Esophagus muscularis mucosa (tissue), 4 donors: ENCODE results near the gene AKT1. TPM values are rescaled to one million over a fixed set of nuclear protein-coding genes. Genes with fewer than 3 reads are reported as not detected.
A peak's percentile ranks its signal among the peaks of the same experiment; 100 is the strongest.

Experiments
- DNase-seq: peaks from one replicate; pipeline ENCODE4 v3.0.0-alpha.2; 2017; ENCODE audit errors: extremely low spot score
- H3K27ac ChIP-seq, 4 donors: fragments of 200-600 bp; sonication (generic); replicated peaks in 1 of 4; 1 replicate in 3 of 4; 2 replicates in 1 of 4; pipeline ENCODE4 v1.5.1; 2016 to 2019; ENCODE audit warnings: mild to moderate bottlenecking in 1 of 4
- H3K27me3 ChIP-seq, 4 donors: fragments of 200-600 bp; sonication (generic); one replicate each; pipeline versions ENCODE4 v1.5.1 to v1.6.0; 2016 to 2019
- H3K36me3 ChIP-seq, 4 donors: fragments of 200-600 bp; sonication (generic); one replicate each; pipeline ENCODE4 v1.5.1; 2016 to 2019
- H3K4me1 ChIP-seq, 4 donors: fragments of 200-600 bp; sonication (generic); one replicate each; pipeline ENCODE4 v1.5.1; 2016 to 2019
- H3K4me3 ChIP-seq, 4 donors: fragments of 200-600 bp; sonication (generic); 1 replicate in 2 of 4; 2 replicates in 2 of 4; pipeline ENCODE4 v1.5.1; 2016 to 2019; ENCODE audit warnings: mild to moderate bottlenecking in 4 of 4, moderate library complexity in 1 of 4
- H3K9me3 ChIP-seq, 4 donors: fragments of 200-600 bp; sonication (generic); 1 replicate in 3 of 4; 2 replicates in 1 of 4; pipeline ENCODE4 v1.5.1; 2016 to 2019
- CTCF ChIP-seq, 3 experiments: fragments of 200-600 bp in 2 of 3; fragments of 450-650 bp in 1 of 3; sonication (generic) in 2 of 3; IDR thresholded peaks; one replicate each; pipeline ENCODE4 v1.5.1; 2017 to 2019; ENCODE audit warnings: antibody characterized with exemption in 3 of 3, mild to moderate bottlenecking in 2 of 3, moderate library complexity in 1 of 3
- EP300 ChIP-seq: sonication (generic); formaldehyde crosslinking; IDR thresholded peaks from one replicate; pipeline ENCODE4 v1.6.1; 2017; ENCODE audit warnings: antibody characterized with exemption
- POLR2A ChIP-seq: fragments of 450-650 bp; IDR thresholded peaks from one replicate; pipeline ENCODE4 v1.6.1; 2017; ENCODE audit warnings: antibody characterized with exemption, moderate library complexity, mild to moderate bottlenecking, low read depth
- POLR2AphosphoS5 ChIP-seq, 2 donors: sonication (generic); formaldehyde crosslinking; IDR thresholded peaks; one replicate each; pipeline ENCODE4 v1.6.1; 2017; ENCODE audit warnings: antibody characterized with exemption in 2 of 2
- WGBS: methylation state at CpG from one replicate; pipeline ENCODE4 v1.1.5; 2018; 5-methylcytosine and 5-hydroxymethylcytosine counted together
- intact Hi-C: fragments of 100-400 bp; cut with DNase I; formaldehyde crosslinking; loops from one replicate; pipeline ENCODE4 v1.15.1; 2023
- total RNA-seq, 4 donors: library from RNA; depleted of rRNA; stranded (reverse); fragments of >200 nt; gene quantifications; one replicate each; pipeline versions ENCODE4 v1.1.0 to v1.2.1, GENCODE V29; 2016

AKT1 gene
- total RNA-seq, 4 donors from 2014 or later, result 162 to 267 (median 187) TPM

GRCh38 chr14:104724407-104724980 lies 71.1 kb downstream of the AKT1 start:
- 5% methylated on average over 11 of the region's 27 CpGs for WGBS
- intact Hi-C loops, result no loop called here
- TF ChIP-seq EP300, result no peak
- TF ChIP-seq POLR2AphosphoS5 (IDR thresholded peaks at IDR 0.05), result no peak
- TF ChIP-seq POLR2A, result no peak
- TF ChIP-seq CTCF (IDR thresholded peaks at IDR 0.05), result no peak
- Histone ChIP-seq H3K4me1 (peaks cover 43 to 45% (median 44%) of the 10 kb centered on the region in 4 donors), H3K27me3 (no peaks in the 10 kb centered on the region), H3K36me3 (peaks cover under 1 to 13% (median 9%) of the 10 kb centered on the region in 4 donors), H3K9me3 (no peaks in the 10 kb centered on the region), H3K4me3 (peak overlapping the region; percentile 64 to 85 (median 74)), H3K27ac (peak overlapping the region; percentile 34 to 72 (median 61))
- no peak for DNase-seq

- 0% methylated on average over 4 of the region's 82 CpGs for WGBS
- Histone ChIP-seq H3K27ac (peak within 1 kb of the TSS; percentile 34 to 72 (median 61)), H3K9me3 (no peaks in the 10 kb centered on the region), H3K36me3 (peaks cover 7 to 20% (median 16%) of the 10 kb centered on the region in 4 donors), H3K4me3 (peak within 1 kb of the TSS; percentile 64 to 85 (median 74)), H3K27me3 (no peaks in the 10 kb centered on the region), H3K4me1 (peaks cover 43 to 45% (median 44%) of the 10 kb centered on the region in 4 donors)
- intact Hi-C loops, result no loop called here
- TF ChIP-seq POLR2AphosphoS5 (IDR thresholded peaks at IDR 0.05) (peak; percentile 9 to 19), POLR2A (peak; percentile 13), EP300 (no peak), CTCF (IDR thresholded peaks at IDR 0.05) (peak; percentile 77 to 97 (median 84))
- no peak for DNase-seq
Measured at GRCh38 chr14:104723651-104724406, 71.7 kb downstream of the AKT1 start, which contains the start of gene ADSS1. TSS of gene ADSS1 (plus strand) at chr14:104724229. CDS start at chr14:104724271, 42 bp downstream.

GRCh38 chr14:104722938-104723650 lies 72.5 kb downstream of the AKT1 start:
- peaks cover 43 to 45% (median 44%) of the 10 kb centered on the region in 4 donors for H3K4me1 ChIP-seq
- DNase-seq, result no peak
- TF ChIP-seq CTCF (IDR thresholded peaks at IDR 0.05) (no peak), EP300 (no peak), POLR2A (no peak), POLR2AphosphoS5 (IDR thresholded peaks at IDR 0.05) (no peak)
- peaks cover 9 to 27% (median 20%) of the 10 kb centered on the region in 4 donors for H3K36me3 ChIP-seq
- 71% methylated on average over 12 of the region's 26 CpGs for WGBS
- H3K27me3 ChIP-seq, result no peaks in the 10 kb centered on the region
- no peaks in the 10 kb centered on the region for H3K9me3 ChIP-seq
- H3K27ac ChIP-seq, result peak overlapping the region; percentile 34 to 72 (median 61)
- H3K4me3 ChIP-seq, result peak overlapping the region; percentile 64 to 85 (median 74)
- intact Hi-C loops, result no loop called here

GRCh38 chr14:104721505-104722431 lies 73.8 kb downstream of the AKT1 start:
- intact Hi-C loops, result no loop called here
- 48% methylated on average over 7 of the region's 18 CpGs for WGBS

More at GRCh38 chr14:104721505-104722431, 73.8 kb downstream of the AKT1 start:
- H3K4me1 ChIP-seq, result peaks cover 43 to 46% (median 45%) of the 10 kb centered on the region in 4 donors
- H3K27me3 ChIP-seq, result no peaks in the 10 kb centered on the region
- TF ChIP-seq POLR2A (no peak), POLR2AphosphoS5 (IDR thresholded peaks at IDR 0.05) (peak in 1 of 2 donors; percentile 30)
- no peak overlapping the region for H3K4me3 ChIP-seq
- H3K9me3 ChIP-seq, result no peaks in the 10 kb centered on the region
- no peak for DNase-seq
- peak overlapping the region in 3 of 4 donors; percentile 59 to 65 (median 63) for H3K27ac ChIP-seq
- peaks cover 9 to 39% (median 24%) of the 10 kb centered on the region in 4 donors for H3K36me3 ChIP-seq

Other genes with a start within 250 kb of the AKT1 start
- gene C14orf180, start 216.0 kb downstream of the AKT1 start, total RNA-seq, result under 1 TPM in 1 of 4 donors, not detected in 3; 0.42 TPM
- 1 to 10 TPM; 1.4 to 4.2 (median 1.9) TPM for gene TMEM179, start 191.0 kb downstream of the AKT1 start, total RNA-seq
- gene INF2, start 106.1 kb downstream of the AKT1 start, total RNA-seq, result 100 to 1,000 TPM in 1 of 4 donors, 10 to 100 TPM in 3; 51.5 to 129 (median 66.7) TPM
- 1 to 10 TPM; 4.3 to 7.9 (median 5.7) TPM for gene ADSS1, start 71.5 kb downstream of the AKT1 start, total RNA-seq
- 100 to 1,000 TPM; 207 to 324 (median 290) TPM for gene SIVA1, start 42.6 kb downstream of the AKT1 start, total RNA-seq
- gene ZBTB42, start 5.4 kb upstream of the AKT1 start, total RNA-seq, result 1 to 10 TPM; 2.5 to 6.4 (median 4.9) TPM
- gene CEP170B, start 69.5 kb upstream of the AKT1 start, total RNA-seq, result 10 to 100 TPM; 24.1 to 70.6 (median 45.7) TPM
- gene PLD4, start 129.1 kb upstream of the AKT1 start, total RNA-seq, result under 1 TPM; under 0.01 to 0.50 (median 0.15) TPM
- 100 to 1,000 TPM in 3 of 4 donors, 10 to 100 TPM in 1; 95.3 to 277 (median 195) TPM for gene AHNAK2, start 182.6 kb upstream of the AKT1 start, total RNA-seq
- 1 to 10 TPM; 3.7 to 9.8 (median 6.7) TPM for gene CLBA1, start 190.0 kb upstream of the AKT1 start, total RNA-seq
- gene CDCA4, start 225.3 kb upstream of the AKT1 start, total RNA-seq, result 1 to 10 TPM; 5.0 to 8.0 (median 6.0) TPM